GM18951 (cell line): ENCODE measurements around the gene FAM3B.

Experiments used
- POLR2A ChIP-seq: IDR thresholded peaks from 4 replicates; pipeline ENCODE4 v1.6.1; 2011; ENCODE audit warnings: mild to moderate bottlenecking; ENCODE audit not compliant: insufficient read length, insufficient read depth; ENCODE audit errors: extremely low read depth
- in situ Hi-C: fragments of 300-500 bp; cut with MboI; formaldehyde crosslinking; loops from one replicate; pipeline ENCODE4 v1.12.0; 2022; ENCODE audit warnings: low sequenced_read_pairs, mixed read lengths, inconsistent platforms; ENCODE audit not compliant: unreplicated experiment

The FAM3B gene

GRCh38 chr21:41363370-41364270 is 47.0 kb downstream of the FAM3B start:
- no peak for TF ChIP-seq POLR2A
- in situ Hi-C loops = no loop called here

DNA sequence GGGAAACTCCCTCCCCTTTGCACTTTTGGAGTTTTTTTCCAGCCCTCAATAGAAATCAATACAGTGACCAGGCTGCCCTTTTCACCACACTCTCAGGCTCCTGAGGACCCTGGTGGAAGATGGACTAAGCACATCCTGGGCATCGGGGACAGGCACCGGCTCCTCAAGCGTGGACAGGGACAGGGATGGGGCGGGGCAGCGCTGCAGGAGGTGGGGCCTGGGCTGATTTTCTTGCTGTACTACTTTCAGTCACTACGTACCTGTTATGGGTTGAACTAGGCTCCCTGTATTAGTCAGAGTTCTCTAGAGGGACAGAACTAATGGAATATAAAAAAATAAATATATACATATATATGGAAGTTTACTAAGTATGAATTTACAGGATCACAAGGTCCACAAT is 47.7 kb downstream of the FAM3B start:
- in situ Hi-C loops = no loop called here

GRCh38 chr21:41365377-41366107 is 48.9 kb downstream of the FAM3B start:
- in situ Hi-C loops = no loop called here
- TF ChIP-seq POLR2A = no peak

More for the DNA sequence above, 47.7 kb downstream of the FAM3B start:
- no peak for TF ChIP-seq POLR2A

DNA sequence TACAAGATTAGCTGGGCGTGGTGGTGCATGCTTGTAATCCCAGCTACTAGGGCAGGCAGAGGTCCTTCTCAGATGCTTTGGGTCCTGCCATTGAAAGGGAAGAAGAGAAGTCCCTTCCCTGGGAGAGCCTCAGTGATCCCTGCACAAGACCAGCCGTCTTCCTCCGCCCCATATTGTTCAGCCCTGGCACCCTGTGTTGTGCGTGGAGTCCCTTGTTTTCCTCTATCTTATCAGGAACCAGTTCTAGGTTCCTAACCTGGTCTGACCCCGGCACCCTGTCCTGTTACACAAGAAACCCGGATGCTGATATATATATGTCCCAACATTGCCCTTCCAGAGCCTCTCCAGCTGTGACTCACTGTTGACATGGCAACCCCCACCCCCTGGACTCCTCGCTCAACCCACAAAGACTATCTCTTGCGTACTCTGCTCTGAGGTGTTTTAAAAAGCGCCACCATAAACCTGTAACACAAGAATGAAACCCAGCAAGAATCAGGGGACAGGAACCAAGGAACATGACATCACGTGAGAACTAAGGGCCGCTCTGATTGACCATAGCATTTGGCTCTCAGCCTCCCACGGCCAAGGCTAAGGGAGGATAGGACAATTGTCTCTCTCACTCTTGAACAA is 50.0 kb downstream of the FAM3B start:
- in situ Hi-C loops = no loop called here
- TF ChIP-seq POLR2A = no peak

- no peak for TF ChIP-seq POLR2A
- in situ Hi-C loops = no loop called here
These were observed 50.8 kb downstream of the FAM3B start for GRCh38 chr21:41367301-41367944.

DNA sequence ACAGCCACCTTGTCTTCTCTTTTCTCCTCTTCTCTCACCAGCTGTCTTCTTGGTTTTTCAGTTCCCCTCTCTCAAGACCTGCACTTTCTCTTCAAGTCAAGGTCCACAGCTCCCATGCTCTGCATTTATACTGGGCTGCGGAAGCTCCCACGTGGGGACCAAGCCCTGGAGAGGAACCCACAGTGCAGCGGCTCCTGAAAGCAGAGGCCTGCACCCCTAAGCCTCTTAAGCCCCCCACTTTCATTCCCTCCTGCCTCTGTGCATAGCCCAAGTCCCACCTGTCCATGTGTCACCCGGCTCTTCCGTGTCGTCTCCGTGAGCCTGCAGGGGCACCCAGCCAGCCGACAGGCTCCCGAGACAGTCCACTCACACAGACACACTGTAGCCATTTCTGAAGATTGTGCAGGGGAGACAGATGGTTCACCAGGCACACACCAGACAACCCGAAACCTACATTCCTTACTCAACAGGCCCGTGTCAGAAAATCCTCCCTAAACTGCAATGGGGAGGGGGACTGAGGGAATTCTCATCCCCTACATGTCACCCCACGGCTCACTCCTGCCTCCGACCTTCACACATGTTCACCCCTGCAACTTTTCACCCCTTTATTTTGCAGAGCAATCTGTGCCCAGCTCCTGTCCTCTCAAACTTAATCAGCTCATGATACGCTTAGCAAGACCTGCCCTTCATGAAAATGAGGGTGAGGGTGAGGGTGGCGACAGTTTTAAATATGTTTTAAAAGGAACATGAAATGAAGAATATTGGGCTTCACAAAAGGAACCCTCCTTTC is 51.5 kb downstream of the FAM3B start:
- peak; percentile 13 for TF ChIP-seq POLR2A
- in situ Hi-C loops = no loop called here

DNA sequence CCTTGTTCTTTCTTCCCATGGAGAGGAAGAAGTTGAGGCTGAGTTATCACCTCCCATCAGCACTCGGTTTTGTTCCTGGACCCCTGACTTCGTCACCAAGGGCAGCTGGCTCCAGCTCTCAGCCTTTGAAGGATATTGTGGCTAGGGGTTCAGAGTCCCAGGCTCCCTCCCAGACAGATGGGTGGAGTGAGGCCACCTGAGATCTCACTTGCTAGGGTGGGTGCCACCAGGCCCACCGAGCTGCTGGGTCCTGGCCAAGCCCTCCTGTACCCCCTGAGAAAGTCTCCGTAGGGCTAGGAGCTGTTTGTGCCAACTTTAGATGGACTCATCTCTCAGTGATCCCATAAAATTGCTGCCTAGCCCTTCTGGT is 52.1 kb downstream of the FAM3B start:
- in situ Hi-C loops = no loop called here
- no peak for TF ChIP-seq POLR2A

GRCh38 chr21:41369105-41369919 is 52.7 kb downstream of the FAM3B start:
- in situ Hi-C loops = no loop called here

DNA sequence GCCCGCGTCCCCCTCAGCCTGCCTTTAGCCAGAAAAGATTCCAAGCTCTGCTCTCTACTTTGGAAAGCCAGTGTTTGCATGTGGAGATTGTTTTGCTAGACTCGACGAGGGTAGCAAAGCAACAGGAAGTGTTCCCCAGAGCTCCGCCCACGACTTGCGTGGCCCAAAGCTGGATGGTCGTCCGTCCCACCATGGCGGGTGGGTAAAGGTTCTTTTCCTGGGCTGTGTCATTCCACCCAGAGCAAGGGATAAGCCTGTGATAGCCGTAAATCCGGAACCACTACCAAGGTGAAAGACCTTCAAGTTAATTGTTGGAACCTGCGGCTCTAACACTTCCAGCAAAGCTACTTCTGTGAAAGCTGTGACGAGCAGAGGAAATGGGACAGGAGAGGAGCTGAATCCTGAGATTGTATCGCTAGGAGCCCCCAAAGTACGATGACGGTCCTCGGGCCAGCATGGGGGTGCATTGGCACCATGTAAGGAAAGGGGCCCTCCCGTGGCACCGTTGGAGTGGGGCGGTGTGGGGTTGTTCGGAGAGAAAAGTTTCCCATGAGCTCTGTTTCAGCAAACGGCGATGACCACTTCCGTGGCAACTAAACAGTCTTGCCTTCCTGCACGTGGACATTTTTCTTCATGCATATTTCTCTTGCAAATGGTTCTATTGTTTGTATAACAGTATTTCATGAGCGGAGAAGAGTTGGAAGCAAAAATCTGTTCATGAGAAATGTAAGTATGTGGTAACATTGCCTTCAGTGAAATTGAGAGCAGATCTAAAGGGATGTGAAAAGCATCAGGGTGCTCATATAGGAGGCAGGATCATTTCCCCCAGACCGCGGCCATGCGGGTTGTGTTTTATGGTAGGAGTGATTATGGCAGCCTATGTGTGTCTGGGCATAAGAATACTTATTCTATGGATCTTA is 53.6 kb downstream of the FAM3B start:
- no peak for TF ChIP-seq POLR2A
- in situ Hi-C loops = no loop called here

More at GRCh38 chr21:41369105-41369919, 52.7 kb downstream of the FAM3B start:
- TF ChIP-seq POLR2A = peak; percentile 24

DNA sequence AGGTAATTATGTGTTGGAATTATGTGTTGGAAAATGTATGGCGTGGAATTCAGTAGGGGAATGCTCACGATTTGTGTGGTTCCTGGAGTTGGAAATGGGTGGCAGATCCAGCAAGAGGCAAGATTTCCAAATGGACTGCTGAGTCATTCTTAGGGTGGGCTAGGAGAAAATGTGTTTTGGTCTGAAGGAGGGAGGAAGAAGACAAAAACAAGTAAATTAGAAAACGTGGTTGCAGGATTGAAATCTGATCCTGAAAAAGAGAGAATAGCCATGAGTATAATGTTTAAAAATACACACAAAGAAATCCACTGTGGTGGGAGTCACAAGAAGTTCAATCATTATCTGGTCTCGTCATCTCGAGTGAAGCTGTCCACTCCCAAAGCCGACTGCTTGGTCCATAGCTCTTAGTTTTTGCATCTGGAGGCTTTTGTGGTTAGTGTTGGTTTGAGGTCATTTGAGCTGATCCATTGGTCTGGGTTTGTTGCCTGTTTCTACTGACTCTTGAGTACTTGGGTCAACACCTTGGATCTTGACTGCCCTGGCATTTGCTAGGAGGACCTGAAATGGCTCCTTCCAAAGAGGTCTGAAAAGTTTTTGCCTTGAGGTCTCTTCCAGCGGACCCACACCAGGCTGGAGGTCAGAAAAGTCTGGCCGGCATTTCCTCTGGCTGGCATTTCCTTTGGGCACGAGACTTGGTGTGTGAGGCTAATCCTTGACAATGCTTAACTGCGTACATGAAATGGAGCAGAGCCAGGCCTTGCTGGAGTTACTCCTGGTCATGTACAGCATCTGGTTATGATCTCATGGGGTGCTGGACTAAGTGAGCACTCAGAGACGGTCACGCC is 54.5 kb downstream of the FAM3B start:
- in situ Hi-C loops = no loop called here
- no peak for TF ChIP-seq POLR2A

DNA sequence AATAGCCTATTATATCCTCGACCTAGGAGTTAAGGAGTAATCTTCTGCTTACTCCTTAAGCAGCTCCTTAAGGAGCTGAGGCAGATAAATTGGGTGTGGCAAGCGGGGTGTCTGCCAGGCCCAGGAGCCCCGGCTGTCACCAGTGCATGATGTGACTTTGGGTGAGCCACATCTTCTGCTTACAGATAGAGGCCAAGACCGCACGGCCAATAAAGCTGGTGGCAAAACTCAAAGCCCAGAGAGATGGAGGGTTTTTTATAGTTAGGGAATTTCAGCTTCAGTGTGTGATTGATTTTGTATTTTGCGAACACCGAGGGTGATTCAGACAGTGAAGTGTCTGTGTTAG is 55.1 kb downstream of the FAM3B start:
- TF ChIP-seq POLR2A = no peak
- in situ Hi-C loops = no loop called here
